Measurements from ENCODE around the gene SYNE1.
"Not testable (repeated sequence)": the region's sequence is repeated elsewhere in the genome, so short reads cannot be mapped to it uniquely, and the experiment has no call there.

SYNE1 gene

GRCh38 chr6:152356016-152356415 lies 281.1 kb downstream of the SYNE1 start:
- no peak for DNase-seq

- DNase-seq, result no peak
Observed at GRCh38 chr6:152355166-152355565, 282.0 kb downstream of the SYNE1 start.

- DNase-seq, result no peak
Observed at GRCh38 chr6:152353440-152353839, 283.7 kb downstream of the SYNE1 start.

GRCh38 chr6:152351742-152352141 lies 285.4 kb downstream of the SYNE1 start:
- DNase-seq, result no peak

- no peak for DNase-seq
Observed at GRCh38 chr6:152351110-152351509, 286.1 kb downstream of the SYNE1 start.

- no peak for DNase-seq
Observed at GRCh38 chr6:152348116-152348515, 289.0 kb downstream of the SYNE1 start.

- no peak for DNase-seq
Observed at GRCh38 chr6:152343735-152344360, 293.3 kb downstream of the SYNE1 start.

GRCh38 chr6:152341596-152341995 lies 295.6 kb downstream of the SYNE1 start:
- no peak for DNase-seq

GRCh38 chr6:152338335-152339125 lies 298.6 kb downstream of the SYNE1 start:
- peak; percentile 71 for DNase-seq

GRCh38 chr6:152334555-152334954 lies 302.6 kb downstream of the SYNE1 start:
- no peak for DNase-seq

GRCh38 chr6:152330961-152331360 lies 306.2 kb downstream of the SYNE1 start:
- DNase-seq, result no peak

GRCh38 chr6:152329638-152330448 lies 307.3 kb downstream of the SYNE1 start:
- DNase-seq, result no peak

- not testable (repeated sequence) for DNase-seq
Observed at GRCh38 chr6:152328200-152328599, 309.0 kb downstream of the SYNE1 start.

GRCh38 chr6:152323376-152323775 lies 313.8 kb downstream of the SYNE1 start:
- no peak for DNase-seq

- no peak for DNase-seq
Observed at GRCh38 chr6:152318278-152318677, 318.9 kb downstream of the SYNE1 start.

- DNase-seq, result no peak
Observed at GRCh38 chr6:152316024-152316423, 321.1 kb downstream of the SYNE1 start.

- DNase-seq, result no peak
Observed at GRCh38 chr6:152314483-152314832, 322.7 kb downstream of the SYNE1 start.

GRCh38 chr6:152313542-152314482 lies 323.4 kb downstream of the SYNE1 start:
- no peak for DNase-seq

- no peak for DNase-seq
Observed at GRCh38 chr6:152312434-152312833, 324.7 kb downstream of the SYNE1 start.

- peak; percentile 20 for DNase-seq
Observed at GRCh38 chr6:152310371-152310954, 326.7 kb downstream of the SYNE1 start.

GRCh38 chr6:152309648-152310047 lies 327.5 kb downstream of the SYNE1 start:
- peak; percentile 86 for DNase-seq

- no peak for DNase-seq
Observed at GRCh38 chr6:152309006-152309405, 328.2 kb downstream of the SYNE1 start.

Data from CD4-positive, alpha-beta T cell treated with Interleukin-6 for 4 hours (primary cell).